Epithelial cell of proximal tubule (primary cell): ENCODE measurements around the gene FTSJ3. TPM values are rescaled to one million over a fixed set of nuclear protein-coding genes. Genes with fewer than 3 reads are reported as not detected.
A peak's percentile ranks its signal among the peaks of the same experiment; 100 is the strongest.
"Not testable (repeated sequence)": the region's sequence is repeated elsewhere in the genome, so short reads cannot be mapped to it uniquely, and the experiment has no call there.

Experiments
- DNase-seq: peaks from one replicate; pipeline ENCODE4 v3.0.0-alpha.2; 2011; ENCODE audit warnings: low read depth
- H3K4me3 ChIP-seq: 2 replicates; pipeline ENCODE4 v1.5.1; 2011; ENCODE audit warnings: low read depth, mild to moderate bottlenecking, low read length
- CTCF ChIP-seq: conservative IDR thresholded peaks from 2 replicates; pipeline ENCODE4 v1.5.1; 2012; ENCODE audit warnings: low read depth, mild to moderate bottlenecking, low read length
- total RNA-seq: library from RNA; depleted of rRNA; stranded (reverse); fragments of >200 nt; gene quantifications from 2 replicates; pipeline ENCODE4 v1.2.3, GENCODE V29; 2015

FTSJ3 gene
- 71.7 and 86.2 TPM in 2 replicates for total RNA-seq

GRCh38 chr17:63827002-63827800 lies at the start of gene FTSJ3, which contains the start of gene PSMC5:
TSS of gene FTSJ3 (minus strand) at chr17:63827663. CDS start at chr17:63826902, 761 bp downstream.
TSS of gene PSMC5 (plus strand) at chr17:63827431. CDS start at chr17:63827491, 60 bp downstream.
- DNase-seq = peak; percentile 86
- peak within 1 kb of the TSS; percentile 97 for H3K4me3 ChIP-seq
- TF ChIP-seq CTCF = peak; percentile 34

GRCh38 chr17:63874693-63875092 lies 47.2 kb upstream of the FTSJ3 start:
- DNase-seq, H3K4me3 ChIP-seq: not testable (repeated sequence)

GRCh38 chr17:63874061-63874626 lies 46.7 kb upstream of the FTSJ3 start:
- H3K4me3 ChIP-seq, DNase-seq: not testable (repeated sequence)

GRCh38 chr17:63873577-63873976 lies 46.1 kb upstream of the FTSJ3 start, which contains the start of gene CSH2:
TSS of gene CSH2 (minus strand) at chr17:63873677. CDS start at chr17:63873614, 63 bp downstream.
- H3K4me3 ChIP-seq, DNase-seq: not testable (repeated sequence)

GRCh38 chr17:63871646-63872365 lies 44.3 kb upstream of the FTSJ3 start:
- H3K4me3 ChIP-seq, DNase-seq: not testable (repeated sequence)

GRCh38 chr17:63870292-63870665 lies 42.8 kb upstream of the FTSJ3 start:
- not testable (repeated sequence) for DNase-seq, H3K4me3 ChIP-seq

GRCh38 chr17:63869491-63870291 lies 42.2 kb upstream of the FTSJ3 start:
- H3K4me3 ChIP-seq, DNase-seq: not testable (repeated sequence)

GRCh38 chr17:63866625-63867024 lies 39.2 kb upstream of the FTSJ3 start:
- DNase-seq, H3K4me3 ChIP-seq: not testable (repeated sequence)
- TF ChIP-seq CTCF = peak; percentile 25

- TF ChIP-seq CTCF = no peak
- no peak for DNase-seq
- H3K4me3 ChIP-seq = no peak overlapping the region
Observed at GRCh38 chr17:63859257-63859656, 31.8 kb upstream of the FTSJ3 start.

GRCh38 chr17:63856425-63856824 lies 29.0 kb upstream of the FTSJ3 start:
- not testable (repeated sequence) for DNase-seq, H3K4me3 ChIP-seq
